H1 (cell line): ENCODE measurements around the gene DIAPH2. TPM values are rescaled to one million over a fixed set of nuclear protein-coding genes. Genes with fewer than 3 reads are reported as not detected.

Experiments
- CTCF ChIA-PET: fragments of 300-600 bp; sonication (Branson Sonifier 250); formaldehyde crosslinking; loops from one replicate; lab custom pipeline; 2021; ENCODE audit not compliant: partially characterized antibody; lab: Charles Lee
- POLR2A ChIA-PET: fragments of 300-600 bp; sonication (Branson Sonifier 250); formaldehyde crosslinking; loops from one replicate; lab custom pipeline; 2021; ENCODE audit warnings: inconsistent platforms; ENCODE audit not compliant: partially characterized antibody; lab: Charles Lee
- DNase-seq, 2 experiments: peaks; one replicate each; pipeline versions ENCODE4 v3.0.0 to v3.0.0-alpha.2; 2010 to 2022; ENCODE audit warnings: low spot score in 2 of 2, low read depth in 1 of 2, mixed read lengths in 1 of 2
- FAIRE-seq: peaks from 2 replicates; lab custom pipeline; 2011; peaks lifted over from hg19 to GRCh38; lab: Jason Lieb, UNC
- H2AFZ ChIP-seq: 2 replicates; pipeline ENCODE4 v1.8.1; 2012; ENCODE audit warnings: low read length, inconsistent platforms
- H2AK5ac ChIP-seq: 2 replicates; pipeline ENCODE4 v1.6.1; 2013; ENCODE audit warnings: low read depth, low read length
- H2BK120ac ChIP-seq: replicated peaks from 2 replicates; pipeline ENCODE3; 2013; ENCODE audit warnings: low read depth, low read length, inconsistent platforms
- H2BK12ac ChIP-seq: 2 replicates; pipeline ENCODE4 v1.6.1; 2013; ENCODE audit warnings: low read depth, low read length
- H2BK15ac ChIP-seq: 2 replicates; pipeline ENCODE4 v1.6.1; 2013; ENCODE audit warnings: low read length
- H2BK20ac ChIP-seq: 2 replicates; pipeline ENCODE4 v1.6.1; 2013; ENCODE audit warnings: low read length
- H2BK5ac ChIP-seq: 2 replicates; pipeline ENCODE4 v1.6.1; 2013; ENCODE audit warnings: low read depth, low read length
- H3K14ac ChIP-seq: 2 replicates; pipeline ENCODE4 v1.6.1; 2013; ENCODE audit warnings: inconsistent platforms; ENCODE audit not compliant: insufficient read length
- H3K18ac ChIP-seq: 2 replicates; pipeline ENCODE4 v1.6.1; 2013; ENCODE audit warnings: low read length; ENCODE audit errors: extremely low read depth
- H3K23ac ChIP-seq: 2 replicates; pipeline ENCODE4 v1.6.1; 2013; ENCODE audit warnings: inconsistent platforms; ENCODE audit not compliant: insufficient read length
- H3K23me2 ChIP-seq: 2 replicates; pipeline ENCODE4 v1.6.1; 2013; ENCODE audit warnings: low read depth, low read length
- H3K27ac ChIP-seq: 2 replicates; pipeline ENCODE4 v1.6.1; 2011; ENCODE audit warnings: low read depth, low read length, inconsistent platforms
- H3K27me3 ChIP-seq, 4 experiments: replicated peaks in 1 of 4; 1 replicate in 1 of 4; 2 replicates in 3 of 4; pipeline versions ENCODE4 v1.6.1 to v1.8.1; 2011 to 2013; ENCODE audit warnings: low read length in 3 of 4, mild to moderate bottlenecking in 3 of 4, inconsistent platforms in 2 of 4, mixed read lengths in 2 of 4, moderate library complexity in 1 of 4; ENCODE audit not compliant: control insufficient read depth in 3 of 4, insufficient read depth in 3 of 4; ENCODE audit errors: extremely low read depth in 1 of 4
- H3K36me3 ChIP-seq, 4 experiments: 2 replicates each; pipeline versions ENCODE4 v1.6.1 to v1.8.1; 2011 to 2013; ENCODE audit warnings: mild to moderate bottlenecking in 4 of 4, low read length in 3 of 4, moderate library complexity in 2 of 4, control low read depth in 1 of 4, inconsistent platforms in 1 of 4; ENCODE audit not compliant: insufficient read depth in 4 of 4, control insufficient read depth in 2 of 4
- H3K4ac ChIP-seq: replicated peaks from 2 replicates; pipeline ENCODE3; 2013; ENCODE audit warnings: low read length, low read depth, mixed read lengths, inconsistent platforms; ENCODE audit not compliant: insufficient read length
- H3K4me1 ChIP-seq, 4 experiments: replicated peaks in 1 of 4; 1 replicate in 1 of 4; 2 replicates in 3 of 4; pipeline versions ENCODE4 v1.6.1 to v1.8.1; 2011 to 2013; ENCODE audit warnings: low read length in 3 of 4, inconsistent platforms in 2 of 4, mixed read lengths in 1 of 4; ENCODE audit not compliant: insufficient read depth in 4 of 4, control insufficient read depth in 3 of 4
- H3K4me2 ChIP-seq, 2 experiments: 2 replicates each; pipeline versions ENCODE4 v1.6.1 to v1.8.1; 2011 to 2013; ENCODE audit warnings: low read depth in 2 of 2, low read length in 2 of 2, control low read depth in 1 of 2, inconsistent platforms in 1 of 2, mild to moderate bottlenecking in 1 of 2; ENCODE audit not compliant: insufficient read depth in 1 of 2
- H3K4me3 ChIP-seq, 4 experiments: fragments of 200-600, 300-600 bp in 1 of 4; sonication (generic), shearing (Covaris generic), sonication (Bioruptor Twin) in 1 of 4; 2 replicates each; pipeline versions ENCODE4 v1.5.1 to v1.8.1; 2011 to 2016; ENCODE audit warnings: low read length in 4 of 4, low read depth in 3 of 4, control low read depth in 2 of 4, inconsistent platforms in 2 of 4, mild to moderate bottlenecking in 2 of 4, mixed read lengths in 1 of 4, moderate library complexity in 1 of 4; ENCODE audit not compliant: insufficient read depth in 2 of 4; ENCODE audit errors: extremely low read depth in 1 of 4
- H3K56ac ChIP-seq: replicated peaks from 2 replicates; pipeline ENCODE3; 2013; ENCODE audit warnings: low read depth, mild to moderate bottlenecking, mixed read lengths, low read length, inconsistent platforms; ENCODE audit not compliant: insufficient read length
- H3K79me1 ChIP-seq: 2 replicates; pipeline ENCODE4 v1.6.1; 2013; ENCODE audit warnings: low read depth, low read length, control low read depth
- H3K79me2 ChIP-seq, 2 experiments: 2 replicates each; pipeline versions ENCODE4 v1.6.1 to v1.8.1; 2012 to 2013; ENCODE audit warnings: low read length in 2 of 2, mild to moderate bottlenecking in 2 of 2, inconsistent platforms in 1 of 2; ENCODE audit not compliant: insufficient read depth in 2 of 2, control insufficient read depth in 1 of 2
- H3K9ac ChIP-seq, 4 experiments: replicated peaks in 1 of 4; 1 replicate in 1 of 4; 2 replicates in 3 of 4; pipeline versions ENCODE4 v1.6.1 to v1.8.1; 2011 to 2013; ENCODE audit warnings: low read depth in 3 of 4, low read length in 3 of 4, control low read depth in 2 of 4, mild to moderate bottlenecking in 2 of 4, moderate library complexity in 2 of 4, inconsistent platforms in 1 of 4; ENCODE audit errors: extremely low read depth in 1 of 4
- H3K9me3 ChIP-seq, 2 experiments: 2 replicates each; pipeline versions ENCODE4 v1.6.1 to v1.8.1; 2012 to 2013; ENCODE audit warnings: mild to moderate bottlenecking in 2 of 2, moderate library complexity in 2 of 2, control low read depth in 1 of 2, inconsistent platforms in 1 of 2, low read depth in 1 of 2, low read length in 1 of 2, mixed read lengths in 1 of 2; ENCODE audit not compliant: insufficient read depth in 2 of 2
- H4K20me1 ChIP-seq, 2 experiments: replicated peaks in 1 of 2; 2 replicates each; pipeline versions ENCODE3 to v1.8.1; 2011 to 2013; ENCODE audit warnings: inconsistent platforms in 2 of 2, low read length in 2 of 2, mild to moderate bottlenecking in 1 of 2; ENCODE audit not compliant: insufficient read depth in 2 of 2, control insufficient read depth in 1 of 2
- H4K5ac ChIP-seq: 2 replicates; pipeline ENCODE4 v1.6.1; 2013; ENCODE audit warnings: low read length, low read depth, mixed read lengths, inconsistent platforms; ENCODE audit not compliant: insufficient read length
- H4K8ac ChIP-seq: 2 replicates; pipeline ENCODE4 v1.8.0; 2013; ENCODE audit warnings: mild to moderate bottlenecking, moderate library complexity, low read length, inconsistent platforms; ENCODE audit not compliant: insufficient read depth; ENCODE audit errors: extremely low read depth
- H4K91ac ChIP-seq: replicated peaks from 2 replicates; pipeline ENCODE3; 2013; ENCODE audit warnings: low read length, mixed read lengths, inconsistent platforms; ENCODE audit not compliant: insufficient read length
- BACH1 ChIP-seq: IDR thresholded peaks from 2 replicates; pipeline ENCODE4 v1.6.1; 2012; ENCODE audit warnings: low read length, improper control_type of control experiment
- BRCA1 ChIP-seq: IDR thresholded peaks from 2 replicates; pipeline ENCODE4 v1.6.1; 2012; ENCODE audit warnings: low read depth, low read length, improper control_type of control experiment
- CHD2 ChIP-seq: IDR thresholded peaks from 2 replicates; pipeline ENCODE4 v1.6.1; 2012; ENCODE audit warnings: low read length, improper control_type of control experiment
- HDAC2 ChIP-seq, 2 experiments: fragments of 300-600 bp in 1 of 2; sonication (generic) in 1 of 2; IDR thresholded peaks; 2 replicates each; pipeline ENCODE4 v1.6.1; 2011 to 2012; ENCODE audit warnings: low read depth in 2 of 2, low read length in 2 of 2, mild to moderate bottlenecking in 2 of 2, moderate library complexity in 2 of 2, borderline replicate concordance in 1 of 2, inconsistent platforms in 1 of 2
- JUN ChIP-seq: IDR thresholded peaks from 2 replicates; pipeline ENCODE4 v1.6.1; 2011; ENCODE audit warnings: low read depth, mild to moderate bottlenecking, improper control_type of control experiment, low read length
- KDM5A ChIP-seq: fragments of 200-600 bp; IDR thresholded peaks from 2 replicates; pipeline ENCODE4 v1.7.1; 2012; ENCODE audit warnings: mild to moderate bottlenecking, low read length, inconsistent platforms, mixed read lengths
- NANOG ChIP-seq: IDR thresholded peaks from 2 replicates; pipeline ENCODE4 v1.6.1; 2011; ENCODE audit warnings: low read length, low read depth, mild to moderate bottlenecking, inconsistent platforms; ENCODE audit not compliant: insufficient read depth, poor library complexity, severe bottlenecking
- PHF8 ChIP-seq: fragments of 200-600 bp; sonication (generic); conservative IDR thresholded peaks from 2 replicates; pipeline ENCODE4 v1.7.1; 2012; ENCODE audit warnings: low read depth, mild to moderate bottlenecking, inconsistent platforms, low read length, moderate library complexity
- POLR2A ChIP-seq, 2 experiments: IDR thresholded peaks; 1 replicate in 1 of 2; 2 replicates in 1 of 2; pipeline ENCODE4 v1.6.1; 2011; ENCODE audit warnings: low read depth in 2 of 2, low read length in 2 of 2, mild to moderate bottlenecking in 2 of 2; ENCODE audit errors: control extremely low read depth in 1 of 2
- RBBP5 ChIP-seq: IDR thresholded peaks from 2 replicates; pipeline ENCODE4 v1.7.1; 2012; ENCODE audit warnings: low read depth, mild to moderate bottlenecking, inconsistent platforms, low read length, moderate library complexity, borderline replicate concordance
- RNF2 ChIP-seq: fragments of 200-900, 300-1000 bp; sonication (generic); IDR thresholded peaks from 2 replicates; pipeline ENCODE4 v1.7.1; 2016; ENCODE audit warnings: borderline replicate concordance, low read depth, mild to moderate bottlenecking, antibody characterized with exemption, low read length; ENCODE audit not compliant: poor library complexity, severe bottlenecking; ENCODE audit errors: missing control alignments
- SP4 ChIP-seq: IDR thresholded peaks from 2 replicates; pipeline ENCODE4 v1.6.1; 2012; ENCODE audit warnings: low read length, inconsistent platforms
- SRF ChIP-seq: IDR thresholded peaks from 2 replicates; pipeline ENCODE4 v1.6.1; 2011; ENCODE audit warnings: mild to moderate bottlenecking, low read depth, low read length, moderate library complexity
- TAF1 ChIP-seq: IDR thresholded peaks from 2 replicates; pipeline ENCODE4 v1.6.1; 2011; ENCODE audit warnings: mild to moderate bottlenecking, low read depth, low read length
- TEAD4 ChIP-seq: IDR thresholded peaks from 2 replicates; pipeline ENCODE4 v1.6.1; 2012; ENCODE audit warnings: low read depth, low read length, inconsistent platforms, mixed read lengths
- WGBS, 2 experiments: shearing (Covaris generic) in 1 of 2; methylation state at CpG; one replicate each; pipeline versions ENCODE4 v1.1.6 to v1.1.7; 2013 to 2015; ENCODE audit warnings: low lambda C conversion rate in 2 of 2, mixed read lengths in 2 of 2, inconsistent platforms in 1 of 2, low coverage in 1 of 2, missing lambda C conversion rate in 1 of 2; ENCODE audit not compliant: insufficient replicate concordance in 2 of 2, insufficient coverage in 1 of 2, insufficient read length in 1 of 2; ENCODE audit errors: extremely low coverage in 1 of 2, missing lambda C conversion rate in 1 of 2; 5-methylcytosine and 5-hydroxymethylcytosine counted together
- polyA plus RNA-seq, 7 experiments: library from polyadenylated mRNA; depleted of rRNA in 3 of 7; stranded (reverse) in 5 of 7; unstranded in 2 of 7; fragments of >200 nt in 5 of 7; fragments of 200-250 nt in 2 of 7; gene quantifications; 1 replicate in 5 of 7; 2 replicates in 1 of 7; 4 replicates in 1 of 7; pipeline versions ENCODE4 v1.2.1 to v1.2.3, GENCODE V29; 2011 to 2013; ENCODE audit warnings: missing spikeins in 2 of 7, mixed read lengths in 2 of 7
- total RNA-seq: library from RNA; stranded (reverse); fragmentation: NEBNext Ultra II Directional; extraction: Animal tissue kit (Norgen Biotek cat#: 25700); gene quantifications from 2 replicates; pipeline ENCODE4 v1.2.1, GENCODE V29; 2021

DIAPH2 gene
- total and polyA plus RNA-seq, 2 of the 8 experiments (the other 6 are each of a cell fraction or from before 2014, with no cell fraction given), result 4.4 to 24.3 TPM

DNA sequence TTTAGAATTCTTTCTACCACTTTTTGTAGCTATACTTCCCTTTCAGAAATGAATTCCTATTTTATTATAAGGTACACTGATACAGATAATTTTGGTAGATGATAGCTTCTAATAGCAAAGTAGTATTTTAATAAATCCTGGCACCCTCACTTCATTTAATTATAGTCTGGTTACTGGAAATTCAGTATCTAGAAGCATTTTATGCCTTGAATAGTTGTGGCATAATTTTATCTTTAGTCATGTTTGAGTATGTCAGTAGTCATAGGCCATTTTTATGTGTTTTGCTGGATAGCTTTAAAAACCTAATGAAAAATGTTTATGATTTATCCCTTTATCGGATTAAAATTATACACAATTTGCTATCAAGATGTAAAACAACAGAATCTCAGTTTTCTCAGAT is 92.3 kb downstream of the DIAPH2 start:
- TF ChIP-seq SP4 (no peak), JUN (no peak), PHF8 (no peak), POLR2A (IDR thresholded peaks at IDR 0.05; ENCODE audit: control extremely low read depth in 1 of 2, low read depth in 2 of 2, low read length in 2 of 2) (no peak), RNF2 (no peak), RBBP5 (no peak), TEAD4 (no peak), BACH1 (no peak), SRF (no peak), HDAC2 (IDR thresholded peaks at IDR 0.05; ENCODE audit: borderline replicate concordance in 1 of 2, low read depth in 2 of 2, low read length in 2 of 2) (no peak), NANOG (no peak), TAF1 (no peak), CHD2 (no peak), BRCA1 (no peak), KDM5A (no peak)
- no peak overlapping the region for H3K4me3 ChIP-seq
- FAIRE-seq, result no peak
- H3K14ac ChIP-seq, result no peak overlapping the region
- H3K79me2 ChIP-seq, result no peaks in the 10 kb centered on the region
- no peaks in the 10 kb centered on the region for H3K79me1 ChIP-seq
- no peak overlapping the region for H2AK5ac ChIP-seq
- no peak overlapping the region for H3K56ac ChIP-seq
- no peak overlapping the region for H3K4me2 ChIP-seq
- no peak overlapping the region for H2AFZ ChIP-seq
- no peaks in the 10 kb centered on the region for H3K9me3 ChIP-seq
- H3K23ac ChIP-seq, result no peak overlapping the region
- no peak overlapping the region for H2BK5ac ChIP-seq
- no peak overlapping the region for H2BK20ac ChIP-seq
- H3K18ac ChIP-seq, result no peak overlapping the region
- no peak overlapping the region for H2BK12ac ChIP-seq
- no peak overlapping the region for H2BK15ac ChIP-seq
- H3K9ac ChIP-seq, result no peak overlapping the region
- no peak overlapping the region for H4K91ac ChIP-seq
- H3K27me3 ChIP-seq, result no peaks in the 10 kb centered on the region
- DNase-seq, result no peak
- WGBS, 2 experiments, result 90% methylated on average over 1 of the region's 1 CpG; no CpG with 5 or more reads in 1 of the 2 experiments
- H3K36me3 ChIP-seq, result no peaks in the 10 kb centered on the region
- CTCF ChIA-PET, result interaction anchor here (1.0 kb wide), 1 partner anchor 67 kb away, joined by 3 read pairs; no protein-coding TSS in a partner anchor
- H3K27ac ChIP-seq, result no peak overlapping the region
- no peak overlapping the region for H4K8ac ChIP-seq
- H3K4ac ChIP-seq, result no peak overlapping the region
- no peaks in the 10 kb centered on the region for H3K4me1 ChIP-seq
- no peak overlapping the region for H4K5ac ChIP-seq
- no peaks in the 10 kb centered on the region for H4K20me1 ChIP-seq
- POLR2A ChIA-PET, result no interaction called here
- H3K23me2 ChIP-seq, result no peaks in the 10 kb centered on the region
- no peak overlapping the region for H2BK120ac ChIP-seq
